SKM-1 treated with dmso at 0.1 percent for 144 hours (cell line): Measurements from ENCODE around the gene RRP1.
"Not testable (repeated sequence)": the region's sequence is repeated elsewhere in the genome, so short reads cannot be mapped to it uniquely, and the experiment has no call there.

Experiments
- DNase-seq: peaks from one replicate; lab custom pipeline; 2025; ENCODE audit not compliant: unreplicated experiment; lab: John Stamatoyannopoulos, UW

RRP1 gene

GRCh38 chr21:43834146-43834905, 44.9 kb downstream of the RRP1 start:
- DNase-seq: no peak

- DNase-seq: no peak
Measured at GRCh38 chr21:43835050-43835449, 45.7 kb downstream of the RRP1 start.

- no peak for DNase-seq
Measured at GRCh38 chr21:43835861-43836260, 46.5 kb downstream of the RRP1 start.

GRCh38 chr21:43836616-43837015, 47.2 kb downstream of the RRP1 start:
- DNase-seq: no peak

DNA sequence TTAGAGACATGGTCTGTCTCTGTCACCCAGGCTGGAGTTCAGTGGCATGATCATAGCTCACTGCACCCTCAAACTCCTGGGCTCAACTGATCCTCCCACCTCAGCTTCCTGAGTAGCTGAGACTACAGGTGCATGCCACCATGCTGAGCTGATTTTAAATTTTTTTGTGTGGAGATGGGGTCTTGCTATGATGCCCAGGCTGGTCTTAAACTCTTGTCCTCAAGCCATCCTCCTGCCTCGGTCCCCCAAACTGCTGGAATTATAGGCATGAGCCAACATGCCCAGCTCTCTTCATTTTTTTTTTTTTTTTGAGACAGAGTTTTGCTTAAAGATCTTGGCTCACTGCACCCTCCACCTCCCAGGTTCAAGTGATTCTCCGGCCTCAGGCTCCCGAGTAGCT, 50.9 kb downstream of the RRP1 start:
- no peak for DNase-seq

DNA sequence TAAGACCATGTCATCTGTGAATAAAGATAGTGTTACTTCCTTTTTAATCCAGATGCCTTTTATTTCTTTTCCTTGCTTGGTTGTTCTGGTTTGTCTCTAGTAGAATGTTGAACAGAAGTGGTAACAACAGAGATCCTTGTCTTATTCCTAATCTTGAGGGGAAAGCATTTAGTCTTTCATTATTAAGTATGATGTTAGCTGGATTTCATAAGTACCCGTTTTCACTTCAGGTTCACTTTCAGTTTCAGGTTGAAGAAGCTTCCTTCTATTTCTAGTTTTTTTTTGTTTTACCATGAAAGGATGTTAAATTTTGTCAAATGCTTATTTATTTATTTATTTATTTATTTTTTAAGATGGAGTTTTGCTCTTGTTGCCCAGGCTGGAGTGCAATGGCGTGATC, 53.4 kb downstream of the RRP1 start:
- DNase-seq: peak; percentile 24

DNA sequence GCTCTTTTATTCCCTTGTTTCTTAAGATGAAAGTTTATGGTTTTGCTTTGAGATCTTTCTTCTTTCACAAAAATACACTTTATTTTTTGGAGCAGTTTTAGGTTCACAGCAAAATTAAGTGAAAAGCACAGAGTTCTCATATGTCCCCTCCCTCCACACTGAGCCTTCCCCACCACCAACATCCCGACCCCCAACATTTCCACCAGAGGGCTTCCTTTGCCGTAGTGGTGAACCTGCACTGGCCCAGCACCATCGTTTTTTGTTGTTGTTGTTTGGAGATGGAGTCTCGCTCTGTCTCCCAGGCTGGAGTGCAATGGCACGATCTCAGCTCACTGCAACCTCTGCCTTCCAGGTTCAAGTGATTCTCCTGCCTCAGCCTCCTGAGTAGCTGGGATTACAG, 55.5 kb downstream of the RRP1 start:
- DNase-seq: not testable (repeated sequence)

GRCh38 chr21:43845386-43845785, 56.0 kb downstream of the RRP1 start:
- no peak for DNase-seq

GRCh38 chr21:43846430-43846829, 57.1 kb downstream of the RRP1 start:
- no peak for DNase-seq

GRCh38 chr21:43847301-43847700, 57.9 kb downstream of the RRP1 start:
- no peak for DNase-seq

- no peak for DNase-seq
Measured at GRCh38 chr21:43848771-43849170, 59.4 kb downstream of the RRP1 start.

GRCh38 chr21:43849532-43850299, 60.3 kb downstream of the RRP1 start:
- no peak for DNase-seq

DNA sequence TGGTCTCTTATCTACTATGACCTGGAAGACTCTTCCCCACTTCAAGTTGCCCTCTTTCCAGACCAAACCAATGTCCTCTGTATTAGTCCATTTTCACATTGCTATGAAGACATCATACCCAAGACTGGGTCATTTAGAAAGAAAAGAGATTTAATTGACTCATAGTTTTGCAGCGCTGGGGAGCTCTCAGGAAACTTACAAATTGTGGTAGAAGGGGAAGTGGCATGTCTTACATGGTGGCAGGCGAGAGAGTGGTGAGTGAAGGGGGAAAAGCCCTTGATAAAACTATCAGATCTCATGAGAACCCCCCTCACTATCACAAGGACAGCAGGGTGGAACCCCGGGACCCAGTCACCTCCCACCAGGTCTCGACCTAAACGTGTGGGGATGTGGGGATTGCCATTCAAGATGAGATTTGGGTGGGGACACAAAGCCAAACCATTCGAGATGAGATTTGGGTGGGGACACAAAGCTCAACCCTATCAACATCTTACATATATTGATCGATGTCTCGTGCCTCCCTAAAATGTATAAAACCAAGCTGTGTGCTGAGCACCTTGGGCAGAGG, 61.4 kb downstream of the RRP1 start:
- peak; percentile 29 for DNase-seq

DNA sequence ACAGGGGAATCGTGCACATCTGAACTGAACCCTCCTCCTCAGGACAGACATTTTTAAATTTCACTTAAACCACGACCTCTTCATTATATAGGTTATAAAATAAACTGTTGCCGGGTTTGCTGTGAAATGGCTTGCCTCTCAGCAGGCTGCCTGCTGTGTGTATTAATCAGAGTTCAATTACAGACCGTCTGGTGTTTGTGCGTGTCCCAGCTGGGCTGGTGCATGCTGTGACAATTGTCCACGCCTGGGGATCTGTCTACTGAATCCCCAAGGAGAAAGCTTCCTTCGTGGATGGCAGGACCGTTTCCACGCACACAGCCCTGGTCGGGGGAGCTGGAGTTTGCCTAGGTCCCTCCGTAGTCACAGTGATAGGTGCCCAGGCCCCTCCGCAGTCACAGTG, 62.2 kb downstream of the RRP1 start:
- no peak for DNase-seq

GRCh38 chr21:43853851-43854772, 64.7 kb downstream of the RRP1 start:
- DNase-seq: no peak
